NCI-H1048 (cell line): Measurements from ENCODE around the gene IL17RC.

ENCODE experiments used
- DNase-seq: peaks from one replicate; lab custom pipeline; 2025; lab: John Stamatoyannopoulos, UW

The IL17RC gene

DNA sequence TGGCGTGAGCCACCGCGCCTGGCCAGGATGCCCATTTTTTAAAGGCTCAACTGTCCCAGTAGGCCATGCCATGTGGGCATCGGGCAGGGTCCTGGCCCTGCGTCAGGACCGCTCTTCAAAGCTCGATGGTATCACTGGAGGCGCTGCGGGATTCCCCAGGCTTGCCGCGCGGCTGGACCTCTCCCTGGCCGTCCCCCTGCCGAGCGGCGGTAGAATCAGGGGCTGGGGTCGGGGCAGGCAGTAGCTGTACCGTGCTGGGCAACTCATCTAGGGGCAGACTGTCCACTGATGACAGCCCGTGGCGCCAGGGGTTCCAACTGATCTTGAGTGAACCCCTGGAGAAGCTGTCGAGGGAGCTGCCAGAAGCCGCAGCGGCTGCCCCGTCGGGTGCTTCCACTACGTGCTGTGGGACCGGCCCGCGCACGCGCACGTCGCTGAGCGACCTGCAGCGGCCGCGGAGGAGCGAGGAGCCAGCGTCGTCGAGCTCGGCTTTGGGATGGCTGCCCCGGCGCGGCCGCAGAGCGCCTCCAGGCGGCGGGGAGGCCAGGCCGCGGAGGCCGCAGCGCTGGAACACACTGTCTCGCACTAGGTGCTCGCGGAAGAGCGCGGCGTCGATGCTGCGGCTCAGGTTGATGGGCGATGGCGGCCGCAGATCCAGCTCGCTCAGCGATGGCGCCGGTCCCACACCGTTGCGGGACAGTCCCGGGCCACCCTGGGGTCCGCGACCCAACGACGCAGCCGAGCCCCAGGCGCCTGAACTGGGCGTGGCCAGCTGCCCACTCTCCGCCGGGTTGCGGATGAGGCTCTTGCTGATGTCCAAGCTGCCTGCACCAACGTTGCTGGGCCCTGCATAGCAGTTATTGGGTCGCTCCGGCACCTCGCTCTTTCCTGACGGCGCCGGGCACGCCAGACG, 29.5 kb downstream of the IL17RC start:
- DNase-seq = peak; percentile 77

DNA sequence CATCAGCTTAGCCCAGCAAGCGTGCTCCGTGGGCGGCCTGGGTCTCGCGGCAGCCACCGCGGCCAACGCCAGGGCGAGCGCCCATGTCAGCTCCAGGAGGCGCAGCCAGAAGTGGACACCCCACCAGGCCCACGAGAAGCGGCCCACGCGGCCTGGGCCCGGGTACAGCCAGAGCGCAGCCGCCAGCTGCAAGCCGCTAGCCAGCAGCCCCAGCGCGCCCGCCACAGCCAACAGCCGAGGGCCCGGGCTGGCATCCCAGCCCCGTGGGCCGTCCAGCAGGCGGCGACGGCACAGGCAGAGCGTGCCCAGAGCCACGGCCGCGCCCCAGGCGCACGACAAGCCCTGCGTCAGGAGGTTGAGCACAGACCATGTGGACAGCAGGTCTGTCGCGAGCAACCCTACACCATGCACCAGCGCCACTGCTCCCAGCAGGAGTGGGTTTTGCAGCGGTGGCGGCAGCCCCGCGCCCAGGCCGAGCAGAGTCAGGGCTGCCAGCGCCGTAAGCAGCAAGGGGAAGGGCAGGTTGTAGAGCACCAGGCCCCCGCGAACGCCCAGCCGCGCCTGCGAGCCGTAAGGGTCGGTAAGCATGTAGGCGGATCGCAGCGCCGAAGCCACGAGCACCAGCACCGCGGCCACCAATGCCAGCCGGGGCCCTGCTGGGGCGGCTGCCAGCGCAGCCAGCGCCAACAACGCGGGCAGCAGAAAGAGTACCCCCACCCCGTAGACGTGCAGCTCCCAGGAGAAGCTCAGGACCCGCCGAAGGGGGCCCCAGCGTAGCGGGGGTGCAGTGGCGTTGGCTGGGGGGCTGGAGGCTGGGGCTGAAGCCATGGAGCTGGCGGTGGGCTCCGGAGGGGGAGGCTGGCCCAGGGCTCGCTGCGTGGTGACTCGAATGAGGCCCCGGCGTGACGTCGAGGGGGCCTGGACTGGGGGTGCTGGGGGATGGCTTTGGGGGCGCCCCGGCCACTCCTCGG, 30.4 kb downstream of the IL17RC start:
- no peak for DNase-seq

DNA sequence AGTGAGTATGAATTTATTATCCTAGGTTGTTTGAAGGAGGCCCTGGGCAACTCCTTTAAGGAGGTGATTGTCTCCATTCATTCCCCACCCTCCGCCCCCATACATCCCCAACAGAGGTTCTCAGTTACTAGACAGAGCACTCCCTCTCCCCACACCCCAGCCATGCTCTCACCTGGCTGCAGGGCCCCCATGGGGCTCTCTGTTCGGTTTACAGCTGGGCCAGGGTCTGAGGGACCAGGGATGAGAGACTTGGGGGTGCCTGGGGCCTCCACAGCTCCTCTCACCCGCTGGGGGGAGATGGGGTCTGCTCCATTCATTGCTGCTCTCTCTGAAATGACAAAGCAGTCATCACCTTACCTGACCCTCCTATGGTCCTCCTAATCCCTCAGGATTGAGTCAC, 31.7 kb downstream of the IL17RC start:
- DNase-seq = no peak

DNA sequence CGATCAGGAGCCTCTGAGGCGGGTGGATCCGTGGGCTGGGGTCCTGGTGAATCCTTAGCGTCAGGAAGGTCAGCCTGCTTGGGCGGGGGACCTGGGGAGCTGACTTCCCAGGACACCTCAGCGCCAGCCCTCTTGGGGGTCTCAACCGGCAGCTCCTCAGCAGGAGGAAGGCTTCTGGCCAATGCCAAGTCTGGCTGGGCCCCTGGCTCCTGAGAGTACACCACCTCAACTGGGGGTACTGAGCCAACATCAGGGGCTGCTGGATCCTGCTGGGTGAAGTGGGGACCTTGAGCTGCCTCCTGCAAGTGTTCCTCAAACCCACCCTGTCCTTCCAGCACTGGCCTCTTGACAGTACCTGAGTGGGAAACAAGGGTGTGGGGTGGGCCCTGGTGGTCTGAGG, 32.2 kb downstream of the IL17RC start:
- DNase-seq = no peak

DNA sequence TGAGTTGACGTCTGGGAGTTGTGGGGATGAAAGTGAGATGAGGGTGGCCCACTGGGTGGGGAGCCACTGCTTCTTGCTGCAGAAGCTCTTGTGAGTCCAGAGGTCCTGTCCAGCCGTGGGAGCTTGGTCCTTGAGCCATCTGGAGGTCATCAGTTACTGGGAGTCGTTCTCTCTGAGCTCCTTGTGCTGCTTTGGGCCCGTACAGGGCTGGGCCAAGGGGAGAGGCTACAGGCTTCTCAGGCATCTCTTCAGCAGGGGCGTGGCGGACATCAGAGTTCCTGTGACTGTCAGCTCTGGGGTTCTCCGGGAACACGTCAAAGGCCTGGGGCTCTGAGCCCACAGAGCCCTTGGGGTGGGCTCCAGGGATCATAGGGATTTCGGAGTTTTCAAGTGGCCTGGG, 32.7 kb downstream of the IL17RC start:
- no peak for DNase-seq

DNA sequence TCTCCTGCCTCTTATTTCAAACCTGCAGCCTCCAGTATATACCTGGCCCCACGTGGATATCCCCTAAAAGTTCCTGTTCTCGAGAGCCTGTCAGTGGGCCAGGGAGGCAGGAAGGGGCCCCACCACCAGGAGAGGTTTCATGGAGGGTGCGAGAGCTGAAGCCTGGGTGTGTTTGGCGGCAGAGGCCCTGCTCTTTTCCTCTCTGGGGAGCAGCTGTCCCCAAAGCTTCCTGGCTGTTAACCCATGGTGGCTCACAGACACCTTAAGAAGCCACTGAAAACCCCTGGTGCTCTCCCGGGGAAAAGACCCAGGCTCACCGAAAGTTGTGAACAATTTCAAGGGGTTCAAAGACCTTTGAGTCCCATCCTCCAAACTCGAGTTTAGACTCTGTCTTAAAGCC, 34.2 kb downstream of the IL17RC start:
- no peak for DNase-seq

DNA sequence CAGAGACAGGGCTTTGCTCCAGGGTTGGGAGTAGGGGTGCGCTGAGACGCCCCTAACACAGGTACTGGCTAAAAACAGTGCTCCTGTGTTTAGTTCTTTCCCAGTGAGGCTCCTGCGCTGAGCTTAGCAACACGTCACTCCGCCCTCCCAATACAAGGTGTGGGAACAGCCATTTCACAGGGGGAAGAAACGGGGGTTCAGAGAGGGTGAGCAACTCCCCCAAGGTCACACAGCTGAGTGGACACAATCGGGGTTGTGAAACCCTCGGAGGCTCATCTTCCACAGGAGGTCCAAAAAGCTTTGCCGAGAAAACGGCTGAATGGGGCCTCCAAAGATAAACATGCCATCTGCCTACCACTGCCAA, 34.7 kb downstream of the IL17RC start:
- no peak for DNase-seq

DNA sequence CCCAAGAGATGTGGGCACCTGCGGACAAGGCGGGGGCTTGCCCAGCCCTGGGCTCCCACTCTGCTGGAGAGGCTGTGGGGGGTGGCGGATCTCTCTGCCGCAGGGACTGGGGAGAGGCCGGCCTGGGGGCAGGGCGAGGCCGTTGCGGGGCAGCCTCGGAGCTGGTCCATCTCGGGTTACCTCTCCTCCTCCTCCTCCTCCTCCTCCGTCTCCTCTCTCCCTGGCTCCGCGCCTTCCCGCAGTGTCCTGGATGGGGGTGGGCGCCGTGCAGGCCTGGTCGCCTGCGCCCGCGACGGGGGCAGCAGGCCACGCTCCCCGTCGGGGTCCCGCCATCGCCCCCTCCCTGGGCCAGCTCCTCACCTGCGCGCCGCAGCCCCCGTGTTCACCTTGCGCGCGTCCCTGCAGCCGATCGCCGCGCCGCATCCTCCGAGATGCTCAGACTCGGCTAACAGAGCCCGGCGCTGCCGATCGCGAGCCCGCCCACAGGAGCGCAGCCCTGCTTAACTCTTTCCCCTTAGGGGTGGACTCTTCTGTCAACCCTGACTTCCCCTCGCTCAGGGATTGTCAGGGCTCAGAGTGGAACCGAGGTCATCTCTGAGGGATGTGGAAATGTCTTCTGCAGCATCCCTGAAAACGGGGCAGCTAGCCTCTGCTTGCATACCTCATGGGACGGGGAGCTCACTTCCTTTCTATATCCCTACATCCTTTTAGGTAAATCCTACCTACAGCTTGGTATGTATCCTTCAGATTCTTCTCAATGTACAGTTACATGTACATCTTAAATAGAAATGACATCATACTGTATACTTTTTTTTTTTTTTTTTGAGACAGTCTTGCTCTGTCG, 35.3 kb downstream of the IL17RC start, which contains the start of gene PRRT3:
PRRT3 (minus strand) TSS at position 447 of the 844 bp plus-strand sequence. CDS start 2,293 bp downstream, outside the sequence.
- DNase-seq = no peak

DNA sequence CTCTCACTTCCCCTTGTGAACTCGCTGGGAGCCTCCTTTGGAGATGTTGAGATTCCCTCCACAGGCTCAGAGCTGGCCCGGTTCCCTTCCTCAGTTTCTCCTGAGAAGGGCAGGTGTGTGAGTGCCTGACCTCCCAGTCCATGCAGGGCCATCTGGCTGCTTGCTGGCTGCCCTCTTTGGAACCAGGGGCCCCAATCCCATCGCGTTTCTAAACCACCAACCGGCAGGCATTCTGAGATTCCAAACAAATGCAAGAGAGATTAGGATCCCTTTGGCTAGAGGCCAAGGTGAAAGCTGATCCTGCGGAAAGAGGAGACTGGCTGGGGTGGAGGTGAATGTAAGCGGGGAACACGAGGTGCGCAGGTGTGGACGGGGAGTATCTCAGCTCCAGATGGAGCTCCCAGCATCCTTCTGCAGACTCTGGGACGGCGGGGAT, 38.2 kb downstream of the IL17RC start:
- DNase-seq = no peak

DNA sequence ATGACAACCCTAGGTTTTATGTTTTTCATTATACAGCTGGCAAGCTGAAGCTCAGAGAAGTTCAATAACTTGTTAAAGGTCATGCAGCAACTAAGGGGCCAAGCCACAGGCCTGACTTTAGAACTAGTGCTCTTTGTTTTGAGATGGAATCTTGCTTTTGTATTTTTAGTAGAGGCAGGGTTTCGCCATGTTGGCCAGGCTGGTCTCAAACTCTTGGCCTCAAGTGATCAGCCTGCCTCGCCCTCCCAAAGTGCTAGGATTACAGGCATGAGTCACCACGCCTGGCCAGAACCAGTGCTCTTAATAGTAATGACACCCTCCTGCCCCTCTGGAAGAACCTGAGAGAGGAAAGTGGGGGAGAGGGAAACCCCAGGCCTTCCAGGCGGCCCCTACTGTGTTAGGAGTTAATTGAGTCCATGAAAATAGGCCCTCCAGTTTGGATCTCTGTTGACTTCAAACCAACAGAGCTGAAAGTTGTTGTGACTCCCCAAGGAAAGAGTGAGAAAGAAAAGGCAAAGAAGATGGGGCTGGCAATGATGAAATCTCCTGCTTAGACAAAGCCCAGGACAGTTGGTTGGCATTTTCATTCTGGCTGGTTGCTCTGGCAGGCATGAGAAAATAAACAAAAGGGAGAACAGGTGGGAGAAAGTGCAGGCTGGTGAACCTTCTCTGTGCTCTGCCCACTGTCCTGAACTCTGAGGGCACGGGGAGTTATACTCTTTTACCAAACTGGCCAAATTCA, 38.9 kb downstream of the IL17RC start:
- no peak for DNase-seq

DNA sequence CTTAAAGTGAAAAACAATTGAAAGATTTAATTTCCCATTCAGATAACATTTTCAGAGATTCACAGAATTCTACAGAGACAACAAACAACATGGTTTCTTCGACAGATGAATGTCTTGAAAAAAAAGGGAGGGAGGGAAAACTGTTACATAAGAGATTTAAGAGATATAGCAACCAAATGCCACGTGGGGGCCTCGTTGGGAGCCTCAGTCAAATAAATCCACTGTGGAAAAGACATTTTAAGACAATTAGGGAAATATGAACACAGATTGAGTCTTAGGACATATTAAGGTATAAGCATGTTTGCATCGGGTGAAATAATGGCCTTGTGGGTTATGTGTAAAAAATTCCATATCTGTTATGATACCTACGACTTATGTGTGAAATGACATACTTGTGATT, 40.3 kb downstream of the IL17RC start:
- no peak for DNase-seq

DNA sequence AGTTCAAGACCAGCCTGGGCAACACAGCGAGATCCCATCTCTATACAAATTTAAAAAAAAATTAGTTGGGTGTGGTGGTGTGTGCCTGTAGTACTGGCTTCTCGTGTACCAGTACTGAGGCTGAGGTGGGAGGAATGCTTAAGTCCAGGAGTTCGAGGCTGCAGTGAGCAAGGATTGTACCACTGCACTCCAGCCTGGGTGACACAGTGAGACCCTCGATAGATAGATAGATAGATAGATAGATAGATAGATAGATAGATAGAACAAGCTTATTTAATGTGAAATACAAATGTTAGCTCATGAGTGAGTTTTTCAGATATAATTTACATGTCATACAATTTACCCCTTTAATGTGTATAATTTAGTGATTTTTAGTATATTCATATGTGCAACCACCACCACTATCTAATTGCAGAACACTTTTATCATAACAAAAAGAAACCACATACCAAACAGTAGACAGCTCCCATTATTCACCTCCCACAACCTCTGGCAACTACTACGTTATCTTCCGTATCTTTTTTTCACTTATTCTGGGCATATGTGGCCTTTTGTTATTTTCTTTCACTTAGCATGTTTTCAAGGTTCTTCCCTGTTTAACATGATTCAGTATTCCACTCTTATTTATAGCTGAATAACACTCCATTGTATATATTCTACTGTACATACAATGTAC, 48.4 kb downstream of the IL17RC start:
- no peak for DNase-seq

DNA sequence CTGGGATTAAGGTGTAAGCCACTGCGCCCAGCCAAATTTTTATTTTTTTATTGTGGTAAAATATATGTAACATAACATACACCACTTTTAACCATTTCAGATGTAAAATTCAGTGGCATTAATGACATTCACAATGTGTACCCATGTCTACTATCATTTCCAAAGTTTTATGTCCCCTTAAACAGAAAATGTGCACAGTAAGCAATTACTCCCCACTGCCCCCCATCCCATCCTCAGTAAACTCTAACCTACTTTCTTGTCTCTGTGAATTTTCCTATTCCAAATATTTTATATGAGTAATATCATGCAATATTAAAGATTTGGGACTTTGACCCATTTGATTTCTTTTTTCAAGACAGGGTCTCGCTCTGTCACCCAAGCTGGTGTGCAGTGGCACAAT, 49.9 kb downstream of the IL17RC start:
- no peak for DNase-seq

DNA sequence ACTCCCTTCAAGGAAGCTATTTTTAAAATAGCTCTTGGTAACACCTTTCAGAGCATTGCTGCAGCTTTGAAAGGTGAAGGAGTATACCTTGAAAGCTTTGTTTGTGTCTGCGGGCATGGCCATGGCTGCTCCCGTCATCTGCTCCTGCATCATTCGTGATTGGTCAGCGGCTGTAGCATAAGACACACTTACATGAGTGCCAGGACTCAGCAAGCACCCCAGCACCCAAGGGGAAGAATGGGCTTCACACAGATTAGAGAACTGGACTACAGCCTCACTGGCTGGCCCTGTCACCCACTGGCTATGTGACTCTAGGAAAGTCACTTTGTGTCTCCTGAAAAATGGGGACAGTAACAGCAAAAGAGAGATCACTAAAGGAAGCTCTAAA, 52.7 kb downstream of the IL17RC start:
- DNase-seq = no peak

DNA sequence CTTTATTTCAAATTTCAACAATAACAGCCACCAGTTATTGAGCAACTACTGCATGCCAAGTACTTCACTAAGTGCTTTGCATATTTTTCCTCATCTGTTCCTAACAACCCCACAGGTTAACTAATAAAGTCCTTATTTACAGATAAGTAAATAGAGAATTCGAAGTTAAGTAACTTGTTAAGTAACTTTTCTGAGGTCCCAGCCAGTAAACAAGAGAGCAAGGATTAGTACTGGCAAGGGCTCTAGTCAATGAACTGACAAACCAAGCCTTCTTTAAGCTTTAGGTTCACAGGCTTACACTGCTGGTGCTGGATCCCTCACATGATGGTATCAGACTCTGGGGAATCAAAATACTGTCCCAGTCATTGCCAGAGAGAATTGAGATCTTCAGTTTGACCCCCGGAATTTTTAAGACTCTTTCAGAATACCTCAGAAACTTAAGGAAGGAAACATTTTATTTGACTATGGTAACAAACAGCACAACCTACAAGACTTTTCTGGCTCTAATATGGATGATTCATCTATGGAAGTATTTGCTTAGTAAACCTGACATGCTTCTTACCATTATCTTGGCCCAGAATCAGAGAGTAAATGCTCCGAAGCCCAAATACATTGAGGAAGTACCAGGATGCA, 53.2 kb downstream of the IL17RC start:
- no peak for DNase-seq

DNA sequence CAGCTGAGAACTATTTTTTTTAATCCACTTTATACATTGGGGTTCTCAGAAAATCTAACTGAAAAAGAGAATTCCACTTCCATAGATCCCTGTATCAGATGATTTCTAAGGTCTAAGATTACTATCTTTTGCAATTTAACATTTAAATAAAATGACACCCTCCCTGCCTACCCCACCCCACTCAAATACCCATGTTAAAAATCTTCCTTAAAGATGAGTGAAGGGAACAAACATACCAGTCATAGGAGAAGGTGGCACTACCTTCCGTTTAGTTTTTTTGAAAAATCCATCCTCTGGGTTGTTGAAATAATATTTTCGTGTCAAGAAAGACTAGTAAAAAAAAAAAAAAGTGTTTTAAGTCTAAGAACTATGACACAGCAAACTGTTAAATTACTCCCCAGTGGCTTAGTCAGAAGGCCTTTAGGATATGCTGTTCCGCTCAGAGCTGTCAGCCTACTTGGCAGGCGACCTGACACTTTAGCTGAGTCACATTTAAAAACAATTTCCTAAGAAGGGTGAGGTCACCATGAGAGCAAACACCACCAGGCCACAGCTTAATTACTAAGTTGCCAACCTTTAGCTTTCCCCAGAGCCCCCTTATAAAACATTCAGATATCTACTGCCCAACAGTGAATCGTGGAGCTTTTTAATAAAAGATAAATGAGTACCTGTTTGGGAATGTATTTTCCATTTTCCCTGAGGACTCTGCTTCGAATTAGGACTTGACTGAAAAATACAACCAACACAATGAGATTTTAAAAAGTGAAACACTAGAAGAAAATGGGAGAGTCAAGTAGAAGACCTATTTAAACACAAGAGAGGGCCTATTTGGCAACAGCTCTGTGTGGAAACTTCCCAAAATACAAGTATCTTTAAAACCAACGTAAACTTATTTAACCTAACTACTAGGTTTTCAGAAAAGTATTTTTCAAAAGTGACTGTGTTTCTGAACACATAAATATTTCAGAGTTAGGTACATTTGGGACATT, 60.1 kb downstream of the IL17RC start:
- DNase-seq = no peak

DNA sequence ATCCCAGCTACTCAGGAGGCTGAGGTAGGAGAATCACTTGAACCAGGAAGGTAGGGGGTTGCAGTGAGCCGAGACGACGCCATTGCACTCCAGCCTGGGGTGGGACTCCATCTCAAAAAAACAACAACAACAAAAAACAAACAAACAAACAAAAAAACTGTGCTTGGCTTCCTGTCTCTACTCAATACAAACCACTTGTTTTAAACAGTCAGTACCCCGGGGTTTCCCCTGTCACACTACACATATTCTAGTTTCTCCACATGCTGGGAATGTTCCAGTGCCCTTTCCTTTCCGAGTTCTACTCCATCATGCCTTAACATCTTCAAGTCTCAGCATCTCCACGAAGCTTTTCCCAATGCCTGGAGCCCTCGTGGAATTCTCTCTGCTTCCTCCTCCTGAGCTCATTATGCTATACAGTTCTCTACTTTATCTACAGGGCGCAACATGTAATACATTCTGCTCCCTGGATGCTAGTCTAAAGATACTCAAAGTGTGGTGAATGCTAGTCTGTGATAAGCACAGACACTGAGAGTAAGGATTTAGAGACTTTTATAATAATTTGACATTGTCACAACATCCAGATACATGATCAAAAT, 61.9 kb downstream of the IL17RC start:
- DNase-seq = no peak

DNA sequence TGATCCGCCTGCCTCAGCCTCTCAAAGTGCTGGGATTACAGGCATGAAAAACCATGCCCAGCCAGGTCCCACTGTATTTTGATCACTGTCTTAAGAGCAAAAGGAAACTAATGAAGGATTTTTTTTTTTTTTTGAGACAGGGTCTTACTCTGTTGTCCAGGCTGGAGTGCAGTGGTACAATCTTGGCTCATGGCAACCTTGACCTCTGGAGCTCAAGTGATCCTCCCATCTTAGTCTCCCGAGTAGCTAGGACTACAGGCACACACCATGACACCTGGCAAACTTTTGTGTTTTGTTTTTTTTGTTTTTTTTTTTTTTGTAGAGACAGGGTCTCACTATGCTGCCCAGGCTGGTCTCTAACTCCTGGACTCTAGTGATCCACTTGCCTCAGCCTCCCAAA, 63.4 kb downstream of the IL17RC start:
- DNase-seq = no peak
